Neuronal stem cell (in vitro differentiated cells): Measurements from ENCODE around the gene TCF7L2.
A peak's percentile ranks its signal among the peaks of the same experiment; 100 is the strongest.

ENCODE experiments used
- DNase-seq: peaks from one replicate; pipeline ENCODE4 v3.0.0-alpha.2; 2013; ENCODE audit warnings: low spot score
- H2AFZ ChIP-seq: one replicate; pipeline ENCODE4 v1.6.1; 2013; ENCODE audit warnings: mild to moderate bottlenecking, low read length, inconsistent platforms
- H2AK5ac ChIP-seq: 2 replicates; pipeline ENCODE4 v1.6.1; 2013; ENCODE audit warnings: low read depth, mild to moderate bottlenecking, inconsistent platforms, low read length, moderate library complexity, mixed read lengths
- H2BK120ac ChIP-seq: 2 replicates; pipeline ENCODE4 v1.6.1; 2013; ENCODE audit warnings: low read depth, mild to moderate bottlenecking, inconsistent platforms, low read length, moderate library complexity, mixed read lengths
- H2BK12ac ChIP-seq: one replicate; pipeline ENCODE4 v1.6.1; 2013; ENCODE audit warnings: low read length, inconsistent platforms
- H2BK15ac ChIP-seq: 2 replicates; pipeline ENCODE4 v1.6.1; 2013; ENCODE audit warnings: mild to moderate bottlenecking, low read length, inconsistent platforms, mixed read lengths
- H2BK5ac ChIP-seq: one replicate; pipeline ENCODE4 v1.6.1; 2013; ENCODE audit warnings: inconsistent platforms, mild to moderate bottlenecking, low read length, moderate library complexity
- H3K14ac ChIP-seq: one replicate; pipeline ENCODE4 v1.6.1; 2013; ENCODE audit warnings: low read length, inconsistent platforms
- H3K18ac ChIP-seq: 2 replicates; pipeline ENCODE4 v1.6.1; 2013; ENCODE audit warnings: low read length, inconsistent platforms
- H3K23ac ChIP-seq: 2 replicates; pipeline ENCODE4 v1.6.1; 2013; ENCODE audit warnings: low read depth, mild to moderate bottlenecking, mixed read lengths, low read length, inconsistent platforms; ENCODE audit not compliant: poor library complexity
- H3K27ac ChIP-seq: replicated peaks from 3 replicates; pipeline ENCODE4 v1.5.1; 2013; ENCODE audit warnings: low read length, inconsistent platforms
- H3K27me3 ChIP-seq, 3 experiments: 2 replicates each; pipeline ENCODE4 v1.6.1; 2013; ENCODE audit warnings: low read length in 3 of 3, mild to moderate bottlenecking in 2 of 3, inconsistent platforms in 1 of 3, low read depth in 1 of 3, mixed read lengths in 1 of 3, moderate library complexity in 1 of 3; ENCODE audit not compliant: control insufficient read depth in 3 of 3, insufficient read depth in 3 of 3
- H3K36me3 ChIP-seq, 2 donors: replicated peaks in 1 of 2; 2 replicates each; pipeline ENCODE4 v1.6.1; 2013; ENCODE audit warnings: low read length in 2 of 2; ENCODE audit not compliant: control insufficient read depth in 2 of 2, insufficient read depth in 2 of 2
- H3K4ac ChIP-seq: 2 replicates; pipeline ENCODE4 v1.6.1; 2013; ENCODE audit warnings: inconsistent platforms, mild to moderate bottlenecking, low read length, moderate library complexity
- H3K4me1 ChIP-seq, 2 donors: 1 replicate in 1 of 2; 2 replicates in 1 of 2; pipeline ENCODE4 v1.6.1; 2013; ENCODE audit warnings: low read length in 2 of 2, low read depth in 1 of 2; ENCODE audit not compliant: control insufficient read depth in 2 of 2, insufficient read depth in 1 of 2
- H3K4me2 ChIP-seq: one replicate; pipeline ENCODE4 v1.6.1; 2013; ENCODE audit warnings: mild to moderate bottlenecking, low read length, inconsistent platforms; ENCODE audit not compliant: insufficient read depth, poor library complexity, severe bottlenecking
- H3K4me3 ChIP-seq, 2 donors: 2 replicates each; pipeline ENCODE4 v1.5.1; 2013; ENCODE audit warnings: low read length in 2 of 2, mild to moderate bottlenecking in 2 of 2, inconsistent platforms in 1 of 2, moderate library complexity in 1 of 2
- H3K79me1 ChIP-seq: one replicate; pipeline ENCODE4 v1.6.1; 2013; ENCODE audit warnings: low read depth, mild to moderate bottlenecking, inconsistent platforms, low read length, moderate library complexity
- H3K9ac ChIP-seq: one replicate; pipeline ENCODE4 v1.6.1; 2013; ENCODE audit warnings: mild to moderate bottlenecking, low read depth, low read length, inconsistent platforms; ENCODE audit not compliant: poor library complexity
- H3K9me3 ChIP-seq, 2 donors: replicated peaks in 1 of 2; 2 replicates each; pipeline versions ENCODE3 to v1.6.1; 2013; ENCODE audit warnings: low read length in 2 of 2, mild to moderate bottlenecking in 2 of 2, inconsistent platforms in 1 of 2, low read depth in 1 of 2, mixed read lengths in 1 of 2, moderate library complexity in 1 of 2; ENCODE audit not compliant: control insufficient read depth in 2 of 2, insufficient read depth in 1 of 2
- H4K8ac ChIP-seq: one replicate; pipeline ENCODE4 v1.6.1; 2013; ENCODE audit warnings: low read depth, mild to moderate bottlenecking, inconsistent platforms, low read length, moderate library complexity
- H4K91ac ChIP-seq: one replicate; pipeline ENCODE4 v1.6.1; 2013; ENCODE audit warnings: low read length, low read depth, mild to moderate bottlenecking, inconsistent platforms; ENCODE audit not compliant: poor library complexity
- WGBS, 2 donors: extraction: QIAGEN DNeasy Blood & Tissue Kit; methylation state at CpG; one replicate each; pipeline ENCODE4 v1.1.7; 2013; ENCODE audit warnings: missing lambda C conversion rate in 2 of 2, mixed read lengths in 1 of 2; ENCODE audit not compliant: insufficient read length in 2 of 2, insufficient replicate concordance in 1 of 2; ENCODE audit errors: extremely low coverage in 2 of 2; 5-methylcytosine and 5-hydroxymethylcytosine counted together

TCF7L2 gene

DNA sequence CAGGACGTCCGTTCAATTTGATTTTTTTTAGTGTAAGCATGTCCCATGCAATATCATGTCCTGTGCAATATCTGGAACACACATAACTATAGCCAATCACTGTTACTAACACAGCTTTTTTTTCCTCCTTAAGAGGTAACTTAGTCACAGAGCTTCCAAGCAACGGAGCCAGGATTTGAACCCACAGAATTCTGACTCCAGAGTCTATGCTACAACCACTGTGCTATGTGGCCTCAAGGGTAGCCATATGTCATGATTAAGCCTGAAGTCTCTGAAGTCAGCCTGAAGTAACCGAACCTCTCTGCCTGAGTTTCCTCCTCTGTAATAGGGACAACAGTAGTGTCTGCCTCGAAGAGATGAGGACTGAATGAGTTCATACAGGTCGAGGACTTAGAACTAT, 42.2 kb upstream of the TCF7L2 start:
- H2BK120ac ChIP-seq = no peak overlapping the region
- no peak overlapping the region for H3K9ac ChIP-seq
- no peaks in the 10 kb centered on the region for H3K4me1 ChIP-seq
- no peak for DNase-seq
- H2AK5ac ChIP-seq = no peak overlapping the region
- H3K4ac ChIP-seq = no peak overlapping the region
- no peak overlapping the region for H3K14ac ChIP-seq
- no peak overlapping the region for H2BK12ac ChIP-seq
- H4K8ac ChIP-seq = no peak overlapping the region
- H2AFZ ChIP-seq = no peak overlapping the region
- H2BK5ac ChIP-seq = no peak overlapping the region
- H3K18ac ChIP-seq = no peak overlapping the region
- no peaks in the 10 kb centered on the region for H3K36me3 ChIP-seq
- no peak overlapping the region for H3K23ac ChIP-seq
- no CpG with 5 or more reads among the region's 6 CpGs for WGBS, 2 donors
- H4K91ac ChIP-seq = no peak overlapping the region
- no peaks in the 10 kb centered on the region for H3K79me1 ChIP-seq
- no peaks in the 10 kb centered on the region for H3K9me3 ChIP-seq
- no peak overlapping the region for H3K27ac ChIP-seq
- no peak overlapping the region for H2BK15ac ChIP-seq
- H3K4me3 ChIP-seq = no peak overlapping the region
- H3K27me3 ChIP-seq = no peaks in the 10 kb centered on the region
- H3K4me2 ChIP-seq = no peak overlapping the region

DNA sequence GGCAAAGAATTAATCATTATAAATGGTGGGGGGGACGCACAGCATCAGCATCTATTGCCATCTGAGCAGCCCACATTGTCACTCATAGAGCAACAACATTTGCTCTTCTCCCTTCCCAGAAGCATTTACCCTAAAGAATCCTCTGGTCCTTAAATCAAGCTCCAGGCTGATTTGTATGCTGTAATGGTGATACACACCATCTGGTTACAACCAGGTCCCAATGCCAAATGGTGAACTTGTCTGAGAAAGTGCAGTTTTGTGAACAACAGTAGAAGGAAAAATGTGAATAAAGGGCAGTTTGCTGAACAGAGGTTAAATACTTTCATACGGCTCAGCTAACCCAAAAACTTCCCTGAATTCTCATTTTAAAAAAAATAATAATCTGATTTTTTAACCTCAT, 38.8 kb upstream of the TCF7L2 start:
- Histone ChIP-seq H2BK15ac (no peak overlapping the region), H3K9ac (no peak overlapping the region), H4K91ac (no peak overlapping the region), H2BK12ac (no peak overlapping the region), H2BK120ac (no peak overlapping the region), H3K27me3 (no peaks in the 10 kb centered on the region), H3K14ac (no peak overlapping the region), H3K9me3 (no peaks in the 10 kb centered on the region), H3K4me3 (no peak overlapping the region), H3K4me1 (no peaks in the 10 kb centered on the region), H2BK5ac (no peak overlapping the region), H3K27ac (no peak overlapping the region), H3K18ac (no peak overlapping the region), H3K23ac (no peak overlapping the region), H4K8ac (no peak overlapping the region), H3K4ac (no peak overlapping the region), H3K4me2 (no peak overlapping the region), H2AK5ac (no peak overlapping the region), H3K79me1 (no peaks in the 10 kb centered on the region), H3K36me3 (no peaks in the 10 kb centered on the region), H2AFZ (no peak overlapping the region)
- no peak for DNase-seq
- WGBS, 2 donors = no CpG with 5 or more reads among the region's 2 CpGs

DNA sequence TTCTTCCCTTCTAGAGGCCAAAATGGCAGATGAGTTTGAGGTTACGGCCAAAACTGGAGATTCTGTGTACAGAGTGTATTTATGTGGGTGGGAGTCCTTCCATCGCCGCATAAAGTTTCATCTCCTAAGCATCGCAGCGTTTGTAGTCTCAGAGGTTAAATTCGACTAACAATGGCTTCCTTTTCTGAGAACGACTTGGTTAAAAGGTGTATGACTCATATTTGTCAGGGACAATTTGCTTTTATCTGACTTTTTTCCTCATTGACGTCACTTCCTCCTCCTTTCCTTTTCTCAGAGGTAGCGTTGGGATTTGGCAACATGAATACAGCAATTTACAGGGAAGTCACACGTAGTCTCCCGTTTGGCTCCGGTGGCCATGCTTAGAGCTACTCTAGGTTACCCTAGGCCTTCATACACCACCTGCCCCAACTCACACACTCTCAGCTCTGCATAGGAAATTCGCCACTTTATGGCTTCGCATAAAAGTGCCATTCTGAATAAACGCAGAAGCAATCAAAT, 37.6 kb upstream of the TCF7L2 start:
- Histone ChIP-seq H3K4me1 (no peaks in the 10 kb centered on the region), H3K27ac (no peak overlapping the region), H2BK15ac (no peak overlapping the region), H3K9ac (no peak overlapping the region), H3K4ac (no peak overlapping the region), H3K79me1 (no peaks in the 10 kb centered on the region), H3K4me2 (no peak overlapping the region), H3K14ac (no peak overlapping the region), H3K18ac (no peak overlapping the region), H2AK5ac (no peak overlapping the region), H2BK120ac (no peak overlapping the region), H3K27me3 (no peaks in the 10 kb centered on the region), H3K9me3 (no peaks in the 10 kb centered on the region), H4K91ac (no peak overlapping the region), H3K4me3 (no peak overlapping the region), H2BK12ac (no peak overlapping the region), H4K8ac (no peak overlapping the region), H3K36me3 (no peaks in the 10 kb centered on the region), H2BK5ac (no peak overlapping the region), H3K23ac (no peak overlapping the region), H2AFZ (peak overlapping the region; percentile 58)
- WGBS, 2 donors = no CpG with 5 or more reads among the region's 15 CpGs
- no peak for DNase-seq

DNA sequence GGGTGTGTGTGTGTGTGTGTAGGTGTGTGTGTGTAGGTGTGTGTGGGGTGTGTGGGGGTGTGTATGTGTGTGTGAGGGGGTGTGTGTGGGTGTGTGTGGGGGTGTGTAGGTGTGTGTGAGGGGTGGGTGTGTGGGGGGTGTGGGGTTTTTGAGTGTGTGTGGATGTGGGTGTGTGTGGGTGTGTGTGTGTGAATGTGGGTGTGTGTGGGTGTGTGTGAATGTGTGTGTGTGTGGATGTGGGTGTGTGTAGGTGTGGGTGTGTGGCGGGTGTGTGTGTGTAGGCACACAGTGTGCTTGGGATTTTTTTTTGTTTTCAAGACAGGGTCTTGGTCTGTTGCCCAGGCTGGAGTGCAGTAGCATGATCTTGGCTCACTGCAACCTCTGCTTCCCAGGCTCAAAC, 36.8 kb upstream of the TCF7L2 start:
- Histone ChIP-seq H3K27ac (no peak overlapping the region), H2BK15ac (no peak overlapping the region), H3K18ac (no peak overlapping the region), H4K91ac (no peak overlapping the region), H3K36me3 (no peaks in the 10 kb centered on the region), H3K9ac (no peak overlapping the region), H3K14ac (no peak overlapping the region), H2AFZ (no peak overlapping the region), H3K4ac (no peak overlapping the region), H3K23ac (no peak overlapping the region), H2BK12ac (no peak overlapping the region), H4K8ac (no peak overlapping the region), H3K27me3 (no peaks in the 10 kb centered on the region), H2BK5ac (no peak overlapping the region), H3K4me1 (no peaks in the 10 kb centered on the region), H2BK120ac (no peak overlapping the region), H3K4me3 (no peak overlapping the region), H3K79me1 (no peaks in the 10 kb centered on the region), H3K4me2 (no peak overlapping the region), H2AK5ac (no peak overlapping the region), H3K9me3 (no peaks in the 10 kb centered on the region)
- DNase-seq = no peak
- WGBS, 2 donors = 100% methylated on average over 1 of the region's 1 CpG; no CpG with 5 or more reads in 1 of the 2 donors
